ENCODE data around the gene A3GALT2.
A peak's percentile ranks its signal among the peaks of the same experiment; 100 is the strongest.
"Not testable (repeated sequence)": the region's sequence is repeated elsewhere in the genome, so short reads cannot be mapped to it uniquely, and the experiment has no call there.

A3GALT2 gene

GRCh38 chr1:33309351-33309750, 11.5 kb downstream of the A3GALT2 start:
- not testable (repeated sequence) for DNase-seq

DNA sequence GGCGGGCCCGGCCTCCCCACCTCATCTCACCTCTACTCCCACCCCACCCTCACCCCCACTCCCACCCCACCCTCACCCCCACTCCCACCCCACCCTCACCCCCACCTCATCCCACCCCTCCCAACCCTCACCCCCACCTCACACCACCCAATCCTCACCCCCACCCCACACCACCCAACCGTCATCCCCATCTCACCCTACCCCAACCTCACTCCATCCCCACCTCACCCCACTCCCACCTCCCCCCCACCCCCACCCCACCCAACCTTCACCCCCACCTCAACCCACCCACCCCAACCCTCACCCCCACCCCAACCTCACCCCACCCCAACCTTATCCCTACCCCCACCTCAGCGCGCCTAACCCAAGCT, 13.4 kb downstream of the A3GALT2 start:
- DNase-seq = no peak

DNA sequence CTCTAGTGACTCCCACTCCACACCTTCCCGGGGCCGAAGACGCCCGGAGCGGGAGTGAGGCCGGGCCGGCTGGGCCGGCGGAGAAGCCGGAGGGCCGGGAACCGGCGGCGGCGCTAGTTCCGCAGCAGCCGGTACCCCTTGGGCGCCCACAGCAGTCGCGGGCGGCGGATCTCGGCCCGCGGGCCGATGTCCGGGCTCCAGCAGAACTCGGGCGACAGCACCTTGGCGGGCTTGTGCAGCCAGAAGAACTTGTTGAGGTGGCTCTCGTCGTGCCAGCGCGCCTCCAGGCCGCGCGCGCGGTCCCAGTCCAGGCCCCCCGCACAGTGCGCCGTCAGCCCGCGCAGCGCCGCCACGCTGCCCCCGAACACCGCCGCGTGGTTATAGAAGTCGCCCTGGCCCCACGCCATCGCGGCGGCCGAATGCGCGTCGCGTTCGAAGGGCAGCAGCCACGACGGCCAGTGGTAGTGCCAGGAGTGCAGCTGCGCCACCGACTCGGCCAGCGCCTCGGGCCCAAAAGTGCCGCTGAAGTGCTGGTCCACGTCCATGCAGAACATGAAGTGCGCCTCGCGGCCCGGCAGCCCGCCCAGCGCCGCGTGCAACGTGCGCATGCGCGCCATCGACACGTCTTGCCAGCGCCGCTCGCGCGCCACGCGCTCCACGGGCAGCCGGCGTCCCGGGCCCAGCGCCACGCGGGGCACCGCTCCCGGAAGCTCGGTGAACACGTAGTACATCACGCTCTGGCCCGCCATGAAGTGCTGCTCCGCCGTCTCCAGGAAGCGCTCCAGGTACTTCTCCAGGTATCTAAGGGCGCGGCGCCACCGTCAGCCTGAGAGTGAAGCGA, 14.0 kb downstream of the A3GALT2 start:
- peak; percentile 70 for DNase-seq

- no peak for DNase-seq
These were observed 14.9 kb downstream of the A3GALT2 start for GRCh38 chr1:33305816-33306652.

- no peak for DNase-seq
These were observed 15.9 kb downstream of the A3GALT2 start for GRCh38 chr1:33305016-33305415.

- DNase-seq = no peak
These were observed 18.6 kb downstream of the A3GALT2 start for GRCh38 chr1:33302325-33302724.

GRCh38 chr1:33301273-33301984, 19.5 kb downstream of the A3GALT2 start:
- DNase-seq = no peak

- DNase-seq = no peak
These were observed 20.2 kb downstream of the A3GALT2 start for GRCh38 chr1:33300673-33301072.

- DNase-seq = no peak
These were observed 21.3 kb downstream of the A3GALT2 start for GRCh38 chr1:33299461-33300155.

GRCh38 chr1:33298623-33299277, 22.1 kb downstream of the A3GALT2 start:
- peak; percentile 74 for DNase-seq

GRCh38 chr1:33297911-33298622, 22.8 kb downstream of the A3GALT2 start:
- DNase-seq = no peak

- DNase-seq = no peak
These were observed 24.1 kb downstream of the A3GALT2 start for GRCh38 chr1:33296824-33297223.

- DNase-seq = no peak
These were observed 24.8 kb downstream of the A3GALT2 start for GRCh38 chr1:33296082-33296458.

DNA sequence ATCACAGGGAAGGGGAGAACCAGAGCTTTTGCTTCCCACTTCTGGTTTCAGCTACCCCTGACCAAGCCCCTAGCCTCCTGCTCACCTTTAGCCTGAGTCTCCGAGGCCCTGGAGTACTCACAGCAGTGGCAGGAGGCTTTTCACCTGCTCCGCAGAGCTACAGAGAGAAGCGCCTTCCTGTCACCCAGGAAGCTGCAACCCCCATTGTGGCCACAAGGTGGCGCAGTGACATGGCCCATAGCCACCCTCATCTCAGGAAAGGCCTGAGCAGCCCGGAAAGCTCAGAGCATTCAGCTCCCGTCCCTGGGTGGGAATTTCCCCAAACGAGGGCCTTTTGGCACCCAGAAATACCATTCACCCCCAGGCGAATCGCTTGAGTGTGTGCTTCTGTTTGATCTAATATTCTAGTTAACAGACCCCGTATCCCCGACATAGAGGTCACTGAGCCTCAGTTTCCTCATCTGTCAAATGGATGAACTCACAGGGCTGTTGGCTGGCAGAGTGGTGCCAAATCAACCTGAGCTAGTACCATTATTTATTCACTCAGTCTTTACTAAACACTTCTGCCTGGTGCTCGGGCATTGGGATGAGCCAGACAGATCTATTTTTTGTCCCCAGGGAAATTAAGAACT, 25.3 kb downstream of the A3GALT2 start:
- DNase-seq = peak; percentile 91

- DNase-seq = no peak
These were observed 25.9 kb downstream of the A3GALT2 start for GRCh38 chr1:33295023-33295422.

GRCh38 chr1:33294071-33295010, 26.6 kb downstream of the A3GALT2 start:
- no peak for DNase-seq

DNA sequence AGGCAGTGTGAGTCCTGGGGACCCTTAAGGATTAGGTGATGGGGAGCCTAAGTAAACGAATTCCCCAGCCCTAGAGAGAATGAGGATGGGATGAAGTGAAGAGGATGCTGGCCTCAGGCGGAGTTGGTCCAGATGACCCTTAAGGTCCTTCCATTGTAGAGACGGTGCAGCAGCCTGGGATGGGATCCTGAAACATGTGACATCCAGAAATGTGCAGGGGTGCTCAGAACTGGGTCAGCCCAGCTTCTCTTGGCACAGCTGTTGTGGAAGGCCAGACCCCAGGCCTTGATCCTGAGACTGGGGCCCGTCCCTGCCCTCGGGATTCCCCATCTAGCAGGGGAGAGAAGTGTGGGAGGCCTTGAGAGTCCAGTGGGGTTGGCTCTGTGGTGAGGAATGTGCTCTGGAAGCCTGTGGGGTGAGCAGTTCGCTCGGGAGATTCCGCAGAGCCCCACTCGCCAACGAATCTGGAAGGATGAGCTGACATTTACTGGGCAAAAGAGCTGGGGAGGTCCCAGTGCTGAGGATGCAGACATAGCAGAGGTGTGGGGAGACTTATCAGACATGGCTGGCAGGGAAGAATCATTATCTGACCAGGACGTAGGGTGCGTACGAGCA, 28.1 kb downstream of the A3GALT2 start:
- no peak for DNase-seq

DNA sequence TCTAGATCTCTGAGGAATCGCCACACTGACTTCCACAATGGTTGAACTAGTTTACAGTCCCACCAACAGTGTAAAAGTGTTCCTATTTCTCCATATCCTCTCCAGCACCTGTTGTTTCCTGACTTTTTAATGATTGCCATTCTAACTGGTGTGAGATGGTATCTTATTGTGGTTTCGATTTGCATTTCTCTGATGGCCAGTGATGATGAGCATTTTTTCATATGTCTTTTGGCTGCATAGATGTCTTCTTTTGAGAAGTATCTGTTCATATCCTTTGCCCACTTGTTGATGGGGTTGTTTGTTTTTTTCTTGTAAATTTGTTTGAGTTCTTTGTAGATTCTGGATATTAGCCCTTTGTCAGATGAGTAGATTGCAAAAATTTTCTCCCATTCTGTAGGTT, 30.3 kb downstream of the A3GALT2 start:
- DNase-seq = not testable (repeated sequence)

DNA sequence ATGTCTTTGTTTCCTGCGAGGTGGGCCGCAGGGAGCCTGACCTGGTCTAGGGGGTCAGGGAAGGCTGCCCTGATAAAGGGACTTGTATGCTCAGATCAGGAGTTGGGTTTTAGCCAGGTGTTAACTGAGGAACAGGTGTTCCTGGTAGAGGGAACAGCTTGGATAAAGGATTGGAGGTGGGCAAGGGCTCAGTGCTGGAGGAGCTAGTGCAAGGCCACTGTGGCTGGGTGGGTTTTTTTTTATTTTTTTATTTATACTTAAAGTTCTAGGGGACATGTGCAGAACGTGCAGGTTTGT, 31.1 kb downstream of the A3GALT2 start:
- DNase-seq = no peak

Measured in right forelimb (tissue), 1 donor.